GM18909 (cell line): ENCODE results near the gene MRPS35.
"Not testable (repeated sequence)": the region's sequence is repeated elsewhere in the genome, so short reads cannot be mapped to it uniquely, and the experiment has no call there.

Experiments
- ATAC-seq: cut with Tn5 transposase; IDR thresholded peaks from one replicate; pipeline ENCODE4 v1.9.1; 2021; ENCODE audit warnings: mild to moderate bottlenecking; ENCODE audit not compliant: unreplicated experiment, poor library complexity

MRPS35 gene

DNA sequence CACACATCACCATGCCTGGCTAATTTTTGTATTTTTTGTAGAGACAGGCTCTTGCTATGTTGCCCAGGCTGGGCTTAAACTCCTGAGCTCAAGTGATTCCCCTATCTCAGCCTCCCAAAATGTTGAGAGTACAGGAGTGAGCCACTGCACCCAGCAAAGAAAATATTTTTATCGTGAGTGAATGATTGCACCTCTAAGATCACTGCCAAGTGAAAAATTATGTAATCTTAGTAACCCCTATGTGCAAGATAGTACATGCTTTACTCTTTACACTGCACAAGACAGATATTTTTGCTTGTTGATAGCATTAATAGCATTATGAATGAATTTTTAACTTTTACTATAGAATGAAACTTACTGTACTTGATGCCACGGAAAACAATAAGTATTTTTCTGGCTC, 3.4 kb upstream of the MRPS35 start:
- no peak for ATAC-seq

DNA sequence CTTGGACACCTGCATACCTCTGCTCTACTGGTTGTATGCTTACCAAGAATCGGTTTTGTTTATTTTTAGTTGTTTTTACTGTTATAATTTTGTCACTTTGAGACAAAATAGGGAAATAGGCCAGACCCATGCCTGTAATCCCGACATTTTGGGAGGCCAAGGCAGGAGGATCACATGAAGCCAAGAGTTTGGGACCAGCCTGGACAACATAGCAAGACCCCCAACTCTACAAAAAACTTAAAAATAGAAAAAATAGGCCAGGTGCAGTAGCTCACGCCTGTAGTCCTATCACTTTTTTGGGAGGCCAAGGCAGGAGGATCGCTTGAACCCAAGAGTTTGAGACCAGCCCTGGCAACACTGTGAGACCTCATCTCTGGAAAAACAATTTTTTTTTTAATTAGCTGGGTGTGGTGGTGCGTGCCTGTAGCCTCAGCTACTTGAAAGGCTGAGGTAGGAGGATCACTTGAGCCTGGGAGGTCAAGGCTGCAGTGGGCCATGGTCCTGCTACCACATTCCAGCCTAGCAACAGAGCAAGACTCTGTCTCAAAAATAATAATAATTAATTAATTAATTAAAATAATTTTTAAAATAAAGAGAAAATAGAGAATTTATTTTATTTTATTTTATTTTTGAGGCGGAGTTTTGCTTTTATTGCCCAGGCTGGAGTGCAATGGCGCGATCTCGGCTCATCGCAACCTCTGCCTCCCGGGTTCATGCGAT, 1.3 kb upstream of the MRPS35 start:
- no peak for ATAC-seq

GRCh38 chr12:27709932-27710591, 570 bp upstream of the MRPS35 start:
- ATAC-seq, result peak; percentile 43

- peak; percentile 27 for ATAC-seq
Observed at GRCh38 chr12:27711317-27711682, 668 bp downstream of the MRPS35 start.

- no peak for ATAC-seq
Observed at GRCh38 chr12:27711967-27712366, 1.3 kb downstream of the MRPS35 start.

- ATAC-seq, result no peak
Observed at GRCh38 chr12:27723212-27723611, 12.6 kb downstream of the MRPS35 start.

GRCh38 chr12:27730097-27730588, 19.5 kb downstream of the MRPS35 start:
- no peak for ATAC-seq

GRCh38 chr12:27732281-27732680, 21.6 kb downstream of the MRPS35 start:
- no peak for ATAC-seq

GRCh38 chr12:27733052-27733656, 22.5 kb downstream of the MRPS35 start:
- peak; percentile 75 for ATAC-seq

DNA sequence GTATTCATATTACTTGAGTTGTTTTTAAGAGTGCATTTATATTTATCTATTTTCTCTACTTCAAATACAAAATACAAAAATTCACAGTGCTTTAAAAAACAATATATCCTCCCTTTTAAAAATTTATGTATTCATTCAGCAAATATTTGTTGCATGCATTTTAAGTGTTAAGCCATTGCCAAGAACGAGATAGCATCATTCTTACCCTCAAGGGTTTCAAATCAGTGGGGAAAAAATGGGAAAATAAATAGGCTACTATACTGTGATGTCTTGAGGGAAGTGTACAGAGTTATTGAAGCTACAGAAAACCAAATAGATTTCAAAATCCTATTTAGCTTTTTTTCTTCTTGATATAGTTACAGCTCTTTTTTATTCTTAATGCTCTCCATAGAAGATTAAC, 23.2 kb downstream of the MRPS35 start:
- ATAC-seq, result no peak

DNA sequence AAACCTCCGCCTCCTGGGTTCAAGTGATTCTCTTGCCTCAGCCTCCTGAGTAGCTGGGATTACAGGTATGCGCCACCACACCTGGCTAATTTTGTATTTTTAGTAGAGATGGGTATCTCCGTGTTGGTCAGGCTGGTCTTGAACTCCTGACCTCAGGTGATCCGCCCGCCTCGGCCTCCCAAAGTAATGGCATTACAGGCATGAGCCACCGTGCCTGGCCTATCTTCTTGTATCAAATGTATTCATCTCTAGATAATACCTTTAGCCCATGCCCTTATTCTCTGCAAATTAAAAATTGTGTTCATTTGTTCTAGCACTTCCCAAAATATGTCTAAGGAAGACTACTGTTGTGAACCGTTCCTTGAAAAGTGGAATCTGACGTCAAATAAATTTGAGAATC, 23.7 kb downstream of the MRPS35 start:
- not testable (repeated sequence) for ATAC-seq

GRCh38 chr12:27743601-27744000, 33.0 kb downstream of the MRPS35 start:
- no peak for ATAC-seq

GRCh38 chr12:27745734-27746133, 35.1 kb downstream of the MRPS35 start:
- ATAC-seq, result not testable (repeated sequence)

DNA sequence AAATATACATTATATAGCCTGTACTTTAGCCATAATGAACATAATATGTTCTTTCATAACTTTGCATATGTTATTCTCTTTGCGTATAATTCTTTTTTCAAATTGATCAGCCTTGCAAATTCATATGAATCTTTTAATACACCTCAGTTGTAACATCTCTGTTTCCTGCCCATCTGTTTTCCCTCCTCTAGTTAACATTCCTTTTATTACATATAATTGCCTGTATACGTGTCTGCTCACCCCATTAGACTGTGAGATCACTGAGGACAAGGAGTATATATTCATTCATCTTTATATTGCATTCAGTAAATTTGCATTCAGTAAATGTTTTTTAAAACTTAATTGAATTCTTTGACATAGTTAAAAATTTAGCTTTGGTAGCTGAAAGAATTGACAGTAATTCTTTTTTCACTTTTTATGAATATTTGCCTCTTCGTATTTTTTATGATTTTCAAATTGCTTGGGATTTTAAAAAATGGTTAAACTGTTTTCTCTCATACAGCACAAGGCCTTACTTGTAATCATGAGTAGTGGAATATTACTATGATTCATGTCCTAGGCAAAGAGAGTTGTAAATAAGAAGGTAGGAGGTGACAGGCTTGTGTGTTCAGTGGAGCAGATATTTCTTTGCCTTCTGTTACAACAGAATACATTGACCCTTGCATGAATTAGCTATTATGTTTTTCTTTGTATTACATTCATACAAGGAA, 36.6 kb downstream of the MRPS35 start:
- no peak for ATAC-seq

DNA sequence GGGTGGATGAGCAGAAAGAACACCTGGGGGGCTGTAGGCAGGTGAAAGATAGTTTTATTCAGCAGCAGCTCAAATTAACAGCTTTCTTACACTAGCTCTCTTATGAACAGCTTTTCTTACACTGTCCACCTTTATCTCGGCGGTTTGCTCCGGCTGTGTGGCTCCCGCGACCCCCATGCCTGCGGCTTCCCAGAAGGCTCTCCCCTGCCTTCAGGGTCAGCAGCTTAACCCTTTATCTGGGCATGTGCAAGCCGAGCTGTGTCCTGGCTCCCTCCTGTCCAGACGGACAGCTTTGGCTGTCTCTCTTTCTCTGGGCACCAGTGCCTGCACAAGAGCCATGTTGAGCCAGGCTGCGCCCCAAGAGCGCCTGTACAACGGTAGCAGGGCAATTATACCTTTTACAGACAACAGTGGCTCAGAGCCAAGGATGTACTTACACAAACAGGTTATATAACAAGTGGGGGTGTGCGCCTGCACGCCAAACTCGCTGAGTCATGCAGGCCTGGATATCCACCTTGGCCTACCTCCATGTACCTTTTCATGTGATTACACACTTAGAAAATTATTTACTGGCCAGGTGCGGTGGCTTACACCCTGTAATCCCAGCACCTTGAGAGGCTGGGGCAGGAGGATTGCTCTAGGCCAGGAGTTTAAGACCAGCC, 40.9 kb downstream of the MRPS35 start:
- ATAC-seq, result no peak

GRCh38 chr12:27754795-27755194, 44.2 kb downstream of the MRPS35 start:
- no peak for ATAC-seq

DNA sequence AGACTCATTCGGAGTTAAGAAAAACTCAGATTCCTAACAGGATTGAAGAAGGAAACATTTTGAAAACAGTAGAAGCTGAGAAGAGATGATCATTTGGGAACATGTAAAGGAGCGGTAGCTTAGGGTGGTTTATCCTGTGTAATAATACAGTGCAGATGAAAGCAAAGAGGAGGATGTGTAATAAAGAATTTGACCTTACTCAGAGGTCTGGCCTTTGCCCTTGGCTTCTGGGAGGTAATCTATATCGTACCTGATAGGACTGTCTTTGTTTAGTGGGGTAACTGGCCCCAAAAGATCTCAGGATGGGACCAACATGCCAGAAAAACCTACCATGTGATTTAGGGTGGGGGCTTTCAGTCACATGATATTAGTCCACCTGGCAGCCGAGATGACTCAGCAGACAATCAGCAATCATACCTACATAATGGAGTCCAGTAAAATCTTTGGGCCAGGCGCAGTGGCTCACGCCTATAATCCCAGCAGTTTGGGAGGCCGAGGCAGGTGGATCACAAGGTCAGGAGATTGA, 46.1 kb downstream of the MRPS35 start:
- ATAC-seq, result no peak

GRCh38 chr12:27762757-27763156, 52.1 kb downstream of the MRPS35 start:
- ATAC-seq, result no peak

DNA sequence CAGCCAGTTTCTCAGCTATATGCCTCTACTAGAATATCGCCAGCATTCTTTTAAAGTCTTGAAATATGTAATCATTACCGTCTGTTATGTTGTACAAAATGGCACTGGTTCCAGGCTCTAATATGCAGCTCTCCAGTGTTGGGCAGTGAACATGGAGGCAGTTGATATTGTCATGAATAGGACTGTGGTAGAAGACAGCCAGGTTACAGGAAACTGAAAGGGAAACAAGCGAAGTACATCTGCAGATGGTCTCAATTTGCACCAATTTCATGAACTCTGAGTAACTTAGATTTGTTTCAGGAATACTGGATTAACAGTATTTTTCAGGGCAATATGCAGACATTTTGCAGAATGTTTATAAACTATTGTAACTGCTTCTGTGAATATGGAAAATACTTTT, 56.0 kb downstream of the MRPS35 start:
- peak; percentile 57 for ATAC-seq

GRCh38 chr12:27769142-27769673, 58.6 kb downstream of the MRPS35 start:
- ATAC-seq, result no peak
